Measurements from ENCODE around the gene TSPAN19.

DNA sequence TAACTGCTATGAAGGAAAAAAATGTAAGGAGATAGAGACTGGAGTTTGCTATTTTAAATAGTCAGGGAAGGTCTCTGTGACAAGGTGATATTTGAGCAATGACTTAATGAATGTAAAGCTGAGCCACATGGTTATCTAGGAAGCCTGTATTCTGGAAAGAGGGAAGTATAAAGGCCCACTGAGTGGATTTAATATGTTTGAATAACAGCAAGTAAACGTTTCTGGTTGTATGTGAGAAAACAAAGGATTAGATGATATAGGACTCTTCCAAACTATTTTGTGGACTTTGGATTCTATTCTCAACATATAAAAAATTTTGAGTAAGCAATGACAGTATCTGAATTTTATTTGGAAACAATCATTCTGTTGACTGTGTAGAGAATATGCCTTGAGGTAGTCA lies 5.3 kb upstream of the TSPAN19 start:
- TF ChIP-seq, protein P1, sequence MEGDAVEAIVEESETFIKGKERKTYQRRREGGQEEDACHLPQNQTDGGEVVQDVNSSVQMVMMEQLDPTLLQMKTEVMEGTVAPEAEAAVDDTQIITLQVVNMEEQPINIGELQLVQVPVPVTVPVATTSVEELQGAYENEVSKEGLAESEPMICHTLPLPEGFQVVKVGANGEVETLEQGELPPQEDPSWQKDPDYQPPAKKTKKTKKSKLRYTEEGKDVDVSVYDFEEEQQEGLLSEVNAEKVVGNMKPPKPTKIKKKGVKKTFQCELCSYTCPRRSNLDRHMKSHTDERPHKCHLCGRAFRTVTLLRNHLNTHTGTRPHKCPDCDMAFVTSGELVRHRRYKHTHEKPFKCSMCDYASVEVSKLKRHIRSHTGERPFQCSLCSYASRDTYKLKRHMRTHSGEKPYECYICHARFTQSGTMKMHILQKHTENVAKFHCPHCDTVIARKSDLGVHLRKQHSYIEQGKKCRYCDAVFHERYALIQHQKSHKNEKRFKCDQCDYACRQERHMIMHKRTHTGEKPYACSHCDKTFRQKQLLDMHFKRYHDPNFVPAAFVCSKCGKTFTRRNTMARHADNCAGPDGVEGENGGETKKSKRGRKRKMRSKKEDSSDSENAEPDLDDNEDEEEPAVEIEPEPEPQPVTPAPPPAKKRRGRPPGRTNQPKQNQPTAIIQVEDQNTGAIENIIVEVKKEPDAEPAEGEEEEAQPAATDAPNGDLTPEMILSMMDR (IDR thresholded peaks at IDR 0.05; ENCODE audit: insufficient read depth, low read length) = no peak
- TF ChIP-seq SPI1 (IDR thresholded peaks at IDR 0.05; ENCODE audit: borderline replicate concordance, low read depth) = no peak
- no peak for TF ChIP-seq POLR2AphosphoS5 (IDR thresholded peaks at IDR 0.05; ENCODE audit: low read depth)
- no peak for TF ChIP-seq GABPA (IDR thresholded peaks at IDR 0.05; ENCODE audit: low read depth)

Measured in HL-60 (cell line).